H9 (cell line): ENCODE measurements around the gene RET. TPM values are rescaled to one million over a fixed set of nuclear protein-coding genes. Genes with fewer than 3 reads are reported as not detected.

ENCODE experiments used
- DNase-seq: peaks from one replicate; pipeline ENCODE4 v3.0.0-alpha.2; 2017
- H2AFZ ChIP-seq: one replicate; pipeline ENCODE4 v1.6.1; 2013; ENCODE audit warnings: mild to moderate bottlenecking, low read length, control low read depth, moderate library complexity
- H2AK5ac ChIP-seq: 2 replicates; pipeline ENCODE4 v1.6.1; 2013; ENCODE audit warnings: low read length, control low read depth, mixed read lengths; ENCODE audit not compliant: insufficient read length
- H2BK120ac ChIP-seq: one replicate; pipeline ENCODE4 v1.6.1; 2013; ENCODE audit warnings: low read depth, mild to moderate bottlenecking, low read length, control low read depth, inconsistent platforms; ENCODE audit not compliant: poor library complexity, severe bottlenecking
- H2BK12ac ChIP-seq: 2 replicates; pipeline ENCODE4 v1.6.1; 2013; ENCODE audit warnings: low read length, control low read depth, mixed read lengths, low read depth; ENCODE audit not compliant: insufficient read length
- H2BK15ac ChIP-seq: 2 replicates; pipeline ENCODE4 v1.6.1; 2013; ENCODE audit warnings: low read depth, low read length, control low read depth
- H2BK20ac ChIP-seq: one replicate; pipeline ENCODE4 v1.6.1; 2013; ENCODE audit warnings: low read depth, mild to moderate bottlenecking, low read length, control low read depth, inconsistent platforms; ENCODE audit not compliant: poor library complexity, severe bottlenecking
- H2BK5ac ChIP-seq: 2 replicates; pipeline ENCODE4 v1.6.1; 2013; ENCODE audit warnings: low read length, control low read depth, mixed read lengths; ENCODE audit not compliant: insufficient read length
- H3K14ac ChIP-seq: 2 replicates; pipeline ENCODE4 v1.6.1; 2013; ENCODE audit warnings: low read length, control low read depth; ENCODE audit not compliant: insufficient read depth
- H3K18ac ChIP-seq: 2 replicates; pipeline ENCODE4 v1.6.1; 2013; ENCODE audit warnings: low read depth, mild to moderate bottlenecking, mixed read lengths, low read length, control low read depth; ENCODE audit not compliant: insufficient read length
- H3K23ac ChIP-seq: 2 replicates; pipeline ENCODE4 v1.6.1; 2013; ENCODE audit warnings: low read length, control low read depth, mixed read lengths, low read depth; ENCODE audit not compliant: insufficient read length
- H3K23me2 ChIP-seq: 2 replicates; pipeline ENCODE4 v1.6.1; 2013; ENCODE audit warnings: low read depth, mild to moderate bottlenecking, mixed read lengths, low read length, control low read depth; ENCODE audit not compliant: insufficient read length, poor library complexity, severe bottlenecking
- H3K27ac ChIP-seq: 2 replicates; pipeline ENCODE4 v1.5.1; 2013; ENCODE audit warnings: low read length, control low read depth, mixed read lengths, low read depth; ENCODE audit not compliant: insufficient read length
- H3K27me3 ChIP-seq: 2 replicates; pipeline ENCODE4 v1.6.1; 2013; ENCODE audit warnings: low read length, control low read depth, inconsistent platforms; ENCODE audit not compliant: insufficient read depth
- H3K4ac ChIP-seq: 2 replicates; pipeline ENCODE4 v1.6.1; 2013; ENCODE audit warnings: low read depth, mild to moderate bottlenecking, control low read depth, inconsistent platforms, low read length, moderate library complexity
- H3K4me1 ChIP-seq: 2 replicates; pipeline ENCODE4 v1.6.1; 2013; ENCODE audit warnings: low read length, control low read depth, inconsistent platforms; ENCODE audit not compliant: insufficient read depth
- H3K4me2 ChIP-seq: 2 replicates; pipeline ENCODE4 v1.6.1; 2013; ENCODE audit warnings: low read length, control low read depth, mixed read lengths; ENCODE audit not compliant: insufficient read length, insufficient read depth
- H3K56ac ChIP-seq: 2 replicates; pipeline ENCODE4 v1.6.1; 2013; ENCODE audit warnings: low read depth, mild to moderate bottlenecking, mixed read lengths, low read length, control low read depth; ENCODE audit not compliant: insufficient read length
- H3K79me1 ChIP-seq: 2 replicates; pipeline ENCODE4 v1.6.1; 2013; ENCODE audit warnings: low read depth, mild to moderate bottlenecking, moderate library complexity, low read length, control low read depth, inconsistent platforms; ENCODE audit not compliant: insufficient read depth, poor library complexity, severe bottlenecking
- H3K79me2 ChIP-seq: 2 replicates; pipeline ENCODE4 v1.6.1; 2013; ENCODE audit warnings: low read length, control low read depth, inconsistent platforms; ENCODE audit not compliant: insufficient read depth
- H3K9ac ChIP-seq: 2 replicates; pipeline ENCODE4 v1.6.1; 2013; ENCODE audit warnings: low read length, control low read depth, mixed read lengths; ENCODE audit not compliant: insufficient read length; ENCODE audit errors: extremely low read depth
- H3K9me3 ChIP-seq: one replicate; pipeline ENCODE4 v1.6.1; 2013; ENCODE audit warnings: low read depth, low read length, inconsistent platforms; ENCODE audit not compliant: control insufficient read depth
- H3T11ph ChIP-seq: one replicate; pipeline ENCODE4 v1.6.1; 2013; ENCODE audit warnings: mild to moderate bottlenecking, low read length, control low read depth, inconsistent platforms
- H4K20me1 ChIP-seq: one replicate; pipeline ENCODE4 v1.6.1; 2013; ENCODE audit not compliant: control insufficient read depth, insufficient read length, insufficient read depth
- H4K5ac ChIP-seq: 2 replicates; pipeline ENCODE4 v1.6.1; 2013; ENCODE audit warnings: low read depth, mild to moderate bottlenecking, mixed read lengths, low read length, control low read depth; ENCODE audit not compliant: insufficient read length
- H4K8ac ChIP-seq: replicated peaks from 2 replicates; pipeline ENCODE4 v1.6.1; 2013; ENCODE audit warnings: low read length, control low read depth, mixed read lengths, low read depth; ENCODE audit not compliant: insufficient read length
- H4K91ac ChIP-seq: 2 replicates; pipeline ENCODE4 v1.6.1; 2013; ENCODE audit warnings: low read depth, mild to moderate bottlenecking, moderate library complexity, mixed read lengths, low read length, control low read depth; ENCODE audit not compliant: insufficient read length
- H3K27ac Mint-ChIP-seq, 3 experiments: 2 replicates in 2 of 3; 3 replicates in 1 of 3; pipeline ENCODE4 v1.8.0; 2020 to 2021; ENCODE audit warnings: mixed read lengths in 3 of 3, mild to moderate bottlenecking in 1 of 3, moderate library complexity in 1 of 3
- H3K27me3 Mint-ChIP-seq: 2 replicates; pipeline ENCODE4 v1.8.0; 2021; ENCODE audit warnings: low read depth, mild to moderate bottlenecking, moderate library complexity, mixed read lengths
- H3K36me3 Mint-ChIP-seq, 3 experiments: 2 replicates in 2 of 3; 3 replicates in 1 of 3; pipeline ENCODE4 v1.8.0; 2020 to 2021; ENCODE audit warnings: low read depth in 3 of 3, mixed read lengths in 3 of 3; ENCODE audit not compliant: insufficient read depth in 1 of 3
- H3K4me1 Mint-ChIP-seq, 2 experiments: 2 replicates each; pipeline ENCODE4 v1.8.0; 2020; ENCODE audit warnings: mixed read lengths in 2 of 2
- H3K4me3 Mint-ChIP-seq, 2 experiments: 2 replicates in 1 of 2; 3 replicates in 1 of 2; pipeline ENCODE4 v1.8.0; 2020 to 2021; ENCODE audit warnings: mild to moderate bottlenecking in 2 of 2, mixed read lengths in 2 of 2, moderate library complexity in 1 of 2
- H3K9me3 Mint-ChIP-seq, 2 experiments: 2 replicates in 1 of 2; 3 replicates in 1 of 2; pipeline ENCODE4 v1.8.0; 2020; ENCODE audit warnings: mild to moderate bottlenecking in 2 of 2, mixed read lengths in 2 of 2, moderate library complexity in 1 of 2
- CTCF ChIP-seq: fragments of 200-600 bp; sonication (generic); conservative IDR thresholded peaks from 3 replicates; pipeline ENCODE4 v1.8.0; 2021; ENCODE audit warnings: antibody characterized with exemption, mild to moderate bottlenecking
- WGBS: extraction: QIAGEN DNeasy Blood & Tissue Kit; methylation state at CpG from one replicate; pipeline ENCODE4 v1.1.7; 2013; ENCODE audit warnings: missing lambda C conversion rate, low lambda C conversion rate, mixed read lengths; ENCODE audit not compliant: insufficient read length; ENCODE audit errors: extremely low coverage; 5-methylcytosine and 5-hydroxymethylcytosine counted together
- total RNA-seq: library from RNA; stranded (reverse); gene quantifications from 2 replicates; pipeline ENCODE4 v1.2.1, GENCODE V29; 2021

The RET gene
- total RNA-seq, 1 experiment from 2014 or later: 12.2 TPM

DNA sequence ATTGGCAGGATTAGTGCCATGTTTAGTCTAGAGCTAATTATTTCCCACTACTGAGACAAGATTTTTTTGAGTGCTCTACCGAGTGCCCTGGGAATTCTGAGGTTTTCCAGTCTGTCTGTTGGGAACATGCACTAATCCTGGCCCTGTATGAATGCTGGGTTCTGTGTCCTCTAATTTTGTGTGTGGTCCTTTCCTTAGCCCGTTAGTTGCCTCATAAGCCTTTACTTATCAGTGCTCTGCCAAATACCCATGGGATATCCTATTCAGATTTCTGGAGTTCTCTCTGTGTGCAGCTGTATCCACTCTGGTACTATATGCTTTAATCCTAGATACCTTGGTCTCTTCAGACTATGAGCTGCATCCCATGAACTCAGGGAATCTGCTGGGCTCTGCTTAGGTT is 74.5 kb downstream of the RET start:
- Histone ChIP-seq H3K9me3 (no peaks in the 10 kb centered on the region), H3K14ac (no peak overlapping the region), H3K27ac (no peak overlapping the region), H3K18ac (no peak overlapping the region), H2BK120ac (no peak overlapping the region), H2BK5ac (no peak overlapping the region), H3K79me1 (peaks cover 3% of the 10 kb centered on the region), H3K23ac (no peak overlapping the region), H3K27me3 (no peaks in the 10 kb centered on the region), H4K5ac (no peak overlapping the region), H2BK20ac (no peak overlapping the region), H3K23me2 (no peaks in the 10 kb centered on the region), H2BK15ac (no peak overlapping the region), H3T11ph (no peak overlapping the region), H4K8ac (no peak overlapping the region), H3K56ac (no peak overlapping the region), H4K20me1 (no peaks in the 10 kb centered on the region), H2BK12ac (no peak overlapping the region), H3K4me2 (no peak overlapping the region), H2AFZ (no peak overlapping the region), H4K91ac (no peak overlapping the region), H3K4me1 (no peaks in the 10 kb centered on the region), H3K9ac (no peak overlapping the region), H3K4ac (no peak overlapping the region), H2AK5ac (no peak overlapping the region), H3K79me2 (no peaks in the 10 kb centered on the region)
- Mint-ChIP-seq H3K27me3 (no peaks in the 10 kb centered on the region), H3K4me3 (no peak overlapping the region), H3K4me1 (peaks cover 12 to 15% of the 10 kb centered on the region in 2 experiments), H3K27ac (peak overlapping the region in 1 of 3 experiments; percentile 2; a peak in 2 of 7 replicates), H3K36me3 (peaks cover under 1 to 19% (median 7%) of the 10 kb centered on the region in 3 experiments; a peak in 6 of 7 replicates), H3K9me3 (peaks cover 9 to 13% of the 10 kb centered on the region in 2 experiments; a peak in 4 of 5 replicates)
- no peak for TF ChIP-seq CTCF
- no peak for DNase-seq
- no CpG with 5 or more reads among the region's 2 CpGs for WGBS
